Gastroesophageal sphincter (tissue), 4 donors: ENCODE results near the gene ADAMTSL2. TPM values are rescaled to one million over a fixed set of nuclear protein-coding genes. Genes with fewer than 3 reads are reported as not detected.

ENCODE experiments used
- ATAC-seq: fragments of 150-250 bp; one replicate; pipeline ENCODE4 v1.9.1; 2016; ENCODE audit warnings: mild to moderate bottlenecking, moderate library complexity
- H3K27ac ChIP-seq, 4 donors: fragments of 200-600 bp; sonication (generic) in 3 of 4; 1 replicate in 3 of 4; 2 replicates in 1 of 4; pipeline ENCODE4 v1.5.1; 2016 to 2019
- H3K27me3 ChIP-seq: fragments of 200-600 bp; sonication (generic); one replicate; pipeline ENCODE4 v1.5.1; 2019
- H3K36me3 ChIP-seq, 2 donors: fragments of 200-600 bp; sonication (generic); one replicate each; pipeline ENCODE4 v1.5.1; 2019; ENCODE audit warnings: control low read depth in 1 of 2
- H3K4me1 ChIP-seq, 3 donors: fragments of 200-600 bp; sonication (generic); 1 replicate in 2 of 3; 2 replicates in 1 of 3; pipeline ENCODE4 v1.5.1; 2016 to 2019; ENCODE audit warnings: control low read depth in 2 of 3
- H3K4me3 ChIP-seq, 2 donors: fragments of 200-600 bp; sonication (generic); one replicate each; pipeline ENCODE4 v1.5.1; 2019; ENCODE audit warnings: mild to moderate bottlenecking in 1 of 2, moderate library complexity in 1 of 2
- H3K9me3 ChIP-seq, 3 donors: fragments of 200-600 bp; sonication (generic); one replicate each; pipeline ENCODE4 v1.5.1; 2017 to 2019; ENCODE audit warnings: control low read depth in 2 of 3
- EP300 ChIP-seq: sonication (generic); formaldehyde crosslinking; IDR thresholded peaks from one replicate; pipeline ENCODE4 v1.6.1; 2017; ENCODE audit warnings: antibody characterized with exemption, mild to moderate bottlenecking
- POLR2A ChIP-seq, 2 donors: fragments of 450-650 bp; IDR thresholded peaks; one replicate each; pipeline ENCODE4 v1.6.1; 2017; ENCODE audit warnings: antibody characterized with exemption in 2 of 2, mild to moderate bottlenecking in 2 of 2, moderate library complexity in 1 of 2
- POLR2AphosphoS5 ChIP-seq: sonication (generic); formaldehyde crosslinking; IDR thresholded peaks from one replicate; pipeline ENCODE4 v1.6.1; 2017; ENCODE audit warnings: antibody characterized with exemption
- WGBS, 2 donors: methylation state at CpG; one replicate each; pipeline ENCODE4 v1.1.5; 2018; ENCODE audit warnings: low coverage in 1 of 2; 5-methylcytosine and 5-hydroxymethylcytosine counted together
- total RNA-seq, 4 donors: library from RNA; depleted of rRNA; stranded (reverse); fragments of >200 nt; gene quantifications; one replicate each; pipeline ENCODE4 v1.1.0, GENCODE V29; 2016
- TF ChIP-seq, protein P1 (sequence below), 4 experiments: fragments of 200-600 bp in 2 of 4; fragments of 450-650 bp in 2 of 4; sonication (generic) in 1 of 4; IDR thresholded peaks; one replicate each; pipeline ENCODE4 v1.5.1; 2017 to 2019; ENCODE audit warnings: antibody characterized with exemption in 4 of 4, mild to moderate bottlenecking in 2 of 4, moderate library complexity in 2 of 4

The ADAMTSL2 gene
- total RNA-seq, 4 donors from 2014 or later = 2.0 to 5.8 (median 3.1) TPM

DNA sequence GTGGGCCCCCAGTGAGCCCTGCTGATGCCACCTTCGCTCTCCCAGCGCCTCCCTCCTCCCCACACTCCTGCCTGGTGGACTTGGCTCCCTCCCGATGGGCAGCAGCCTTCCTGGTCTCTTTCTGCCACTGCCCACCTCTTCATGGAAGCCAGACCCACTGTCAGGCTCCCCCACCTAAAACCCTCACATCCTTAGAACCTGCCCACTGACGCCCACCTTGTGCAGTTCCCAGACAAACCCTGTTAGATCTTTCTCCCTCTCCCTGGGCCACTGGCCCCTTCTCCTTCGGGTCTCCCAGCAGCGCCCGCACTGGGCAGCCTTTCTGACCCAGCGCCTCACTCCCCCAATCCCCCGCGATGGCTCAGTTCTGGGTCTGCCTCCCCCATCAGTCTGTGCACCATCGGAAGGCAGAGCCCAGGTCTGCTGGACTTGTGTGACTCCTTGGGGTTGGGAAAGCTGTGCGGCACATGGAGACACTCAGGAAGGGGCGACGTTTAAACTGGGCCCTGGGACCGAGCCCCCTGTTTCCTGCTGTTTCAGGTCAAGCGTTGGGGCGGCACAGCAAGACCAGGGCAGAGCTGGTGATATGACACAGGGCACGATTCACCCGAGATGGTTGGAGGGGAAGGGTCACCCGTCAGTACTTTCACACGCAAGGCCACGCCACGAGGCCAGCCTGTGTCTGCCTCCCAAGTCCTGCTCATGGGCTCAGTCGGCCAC, 27.1 kb upstream of the ADAMTSL2 start:
- Histone ChIP-seq H3K4me3 (no peak overlapping the region), H3K27ac (peak overlapping the region in 3 of 4 donors; percentile 31 to 60 (median 44)), H3K27me3 (peaks cover 30% of the 10 kb centered on the region), H3K9me3 (peaks cover 0 to 2% (median 0%) of the 10 kb centered on the region in 3 donors), H3K4me1 (peaks cover 0 to 37% (median 24%) of the 10 kb centered on the region in 3 donors), H3K36me3 (no peaks in the 10 kb centered on the region)
- WGBS, 2 donors = 83 to 92% methylated on average over 2 to 12 of the region's 24 CpGs
- no peak for ATAC-seq
- TF ChIP-seq POLR2A (IDR thresholded peaks at IDR 0.05) = no peak
- TF ChIP-seq, protein P1, sequence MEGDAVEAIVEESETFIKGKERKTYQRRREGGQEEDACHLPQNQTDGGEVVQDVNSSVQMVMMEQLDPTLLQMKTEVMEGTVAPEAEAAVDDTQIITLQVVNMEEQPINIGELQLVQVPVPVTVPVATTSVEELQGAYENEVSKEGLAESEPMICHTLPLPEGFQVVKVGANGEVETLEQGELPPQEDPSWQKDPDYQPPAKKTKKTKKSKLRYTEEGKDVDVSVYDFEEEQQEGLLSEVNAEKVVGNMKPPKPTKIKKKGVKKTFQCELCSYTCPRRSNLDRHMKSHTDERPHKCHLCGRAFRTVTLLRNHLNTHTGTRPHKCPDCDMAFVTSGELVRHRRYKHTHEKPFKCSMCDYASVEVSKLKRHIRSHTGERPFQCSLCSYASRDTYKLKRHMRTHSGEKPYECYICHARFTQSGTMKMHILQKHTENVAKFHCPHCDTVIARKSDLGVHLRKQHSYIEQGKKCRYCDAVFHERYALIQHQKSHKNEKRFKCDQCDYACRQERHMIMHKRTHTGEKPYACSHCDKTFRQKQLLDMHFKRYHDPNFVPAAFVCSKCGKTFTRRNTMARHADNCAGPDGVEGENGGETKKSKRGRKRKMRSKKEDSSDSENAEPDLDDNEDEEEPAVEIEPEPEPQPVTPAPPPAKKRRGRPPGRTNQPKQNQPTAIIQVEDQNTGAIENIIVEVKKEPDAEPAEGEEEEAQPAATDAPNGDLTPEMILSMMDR (IDR thresholded peaks at IDR 0.05) = no peak
- no peak for TF ChIP-seq POLR2AphosphoS5
- no peak for TF ChIP-seq EP300

DNA sequence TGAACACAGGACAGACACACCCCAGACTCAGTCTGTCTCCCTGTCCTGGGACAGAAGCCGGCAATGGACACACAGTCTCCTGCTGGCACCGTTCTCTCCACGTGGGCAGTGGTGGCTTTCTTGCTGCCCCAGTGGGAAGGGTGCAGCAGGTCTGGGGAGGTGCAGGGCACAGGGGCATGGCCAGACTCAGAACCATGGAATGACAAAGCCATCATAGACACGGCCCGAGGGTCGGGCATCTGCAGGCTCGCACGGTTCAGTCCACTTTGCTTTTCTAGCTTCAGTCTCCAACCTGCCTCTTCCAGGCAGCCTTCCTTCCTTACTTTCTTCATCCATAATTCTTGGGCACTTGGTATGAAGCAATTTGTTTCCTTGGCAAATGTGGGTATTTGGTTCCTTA, 26.5 kb upstream of the ADAMTSL2 start:
- Histone ChIP-seq H3K9me3 (no peaks in the 10 kb centered on the region), H3K4me1 (peaks cover 0 to 37% (median 24%) of the 10 kb centered on the region in 3 donors), H3K27me3 (peaks cover 30% of the 10 kb centered on the region), H3K4me3 (no peak overlapping the region), H3K27ac (peak overlapping the region in 1 of 4 donors; percentile 60), H3K36me3 (no peaks in the 10 kb centered on the region)
- 87 to 100% methylated on average over 2 to 7 of the region's 8 CpGs for WGBS, 2 donors
- ATAC-seq = no peak
- no peak for TF ChIP-seq POLR2A (IDR thresholded peaks at IDR 0.05)
- no peak for TF ChIP-seq POLR2AphosphoS5
- no peak for TF ChIP-seq EP300
- TF ChIP-seq, protein P1 (IDR thresholded peaks at IDR 0.05) = no peak

DNA sequence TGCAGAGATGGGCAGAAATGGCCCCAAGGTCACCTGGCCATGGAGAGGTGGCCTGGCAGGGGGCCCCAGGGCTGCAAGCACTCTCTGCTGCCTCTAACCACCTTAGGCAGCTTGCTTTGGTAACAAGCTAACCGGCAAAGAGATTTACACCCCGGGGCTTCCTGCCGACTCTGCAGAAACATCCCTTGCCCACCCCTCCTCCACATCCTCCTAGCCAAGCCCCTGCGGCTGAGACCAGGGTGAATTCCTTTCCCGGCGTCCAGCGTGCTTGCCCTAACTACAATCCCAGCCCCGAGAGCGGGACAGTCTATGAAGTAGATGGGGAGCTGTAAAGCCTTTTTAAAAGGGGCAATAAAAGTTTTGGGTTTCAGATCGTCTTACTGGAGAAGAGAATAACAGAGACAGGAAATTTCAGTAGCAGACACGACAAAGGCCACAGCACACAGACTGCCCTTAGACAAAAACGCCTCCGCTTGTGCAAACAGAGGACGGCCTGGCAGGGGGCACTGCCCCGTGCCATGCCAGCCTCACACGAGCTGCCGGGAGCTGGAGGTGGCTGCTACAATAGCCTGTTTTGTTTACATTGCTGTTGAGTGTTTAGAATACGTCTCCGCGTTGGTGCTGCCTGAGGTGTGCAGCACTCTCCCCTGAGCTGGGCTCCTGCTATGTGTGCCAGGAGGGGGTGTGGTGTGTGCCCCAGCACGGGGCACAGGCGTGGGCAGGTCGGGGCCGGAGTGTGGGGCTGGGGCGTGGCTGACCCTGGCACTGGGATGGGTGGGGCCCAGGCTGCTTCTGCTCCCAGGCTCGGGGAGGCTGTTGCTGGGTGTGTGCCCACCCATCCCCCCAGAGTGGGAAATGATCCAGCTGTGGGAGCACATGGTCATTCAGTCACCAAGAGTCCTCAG, 25.1 kb upstream of the ADAMTSL2 start:
- Histone ChIP-seq H3K9me3 (no peaks in the 10 kb centered on the region), H3K4me1 (peaks cover 0 to 47% (median 27%) of the 10 kb centered on the region in 3 donors), H3K27ac (no peak overlapping the region), H3K36me3 (no peaks in the 10 kb centered on the region), H3K27me3 (peaks cover 31% of the 10 kb centered on the region), H3K4me3 (no peak overlapping the region)
- WGBS, 2 donors = 0 to 6% methylated on average over 2 to 8 of the region's 26 CpGs
- TF ChIP-seq, protein P1 (IDR thresholded peaks at IDR 0.05) = no peak
- TF ChIP-seq POLR2AphosphoS5 (no peak), POLR2A (IDR thresholded peaks at IDR 0.05) (no peak), EP300 (no peak)
- no peak for ATAC-seq

DNA sequence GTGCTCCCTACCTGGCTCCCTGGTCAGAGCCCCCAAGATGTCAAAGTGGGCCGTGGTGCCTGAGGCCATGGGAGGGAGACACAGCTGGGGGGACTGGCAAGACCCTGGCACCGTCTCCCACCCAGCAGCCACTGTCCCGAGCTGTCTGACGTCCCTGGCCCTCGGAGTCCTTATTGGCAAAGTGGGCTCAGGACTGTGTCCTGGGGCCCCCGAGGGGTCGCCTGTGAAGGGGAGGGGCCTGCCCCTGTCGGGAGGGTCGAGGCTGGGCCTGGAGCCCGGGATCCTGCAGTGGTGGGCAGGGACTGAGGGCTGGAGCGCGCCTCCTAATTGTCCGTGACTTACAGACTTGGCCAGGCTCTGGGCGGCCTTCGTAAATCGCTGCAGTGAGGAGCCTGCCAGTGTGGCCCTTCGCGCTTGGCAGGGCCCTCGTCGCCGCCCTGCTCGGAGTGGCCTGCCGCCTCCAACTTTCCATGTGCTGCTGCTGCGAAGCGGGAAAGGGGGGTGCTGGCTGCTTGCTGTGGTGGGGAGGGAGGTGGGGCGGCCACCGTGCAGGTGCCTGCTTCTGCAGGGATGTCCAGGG, 23.5 kb upstream of the ADAMTSL2 start:
- H3K36me3 ChIP-seq = no peaks in the 10 kb centered on the region
- peaks cover 41% of the 10 kb centered on the region for H3K27me3 ChIP-seq

More for the DNA sequence above, 23.5 kb upstream of the ADAMTSL2 start:
- no peak for ATAC-seq
- WGBS, 2 donors = 93% methylated on average over 12 of the region's 27 CpGs; no CpG with 5 or more reads in 1 of the 2 donors
- Histone ChIP-seq H3K27ac (no peak overlapping the region), H3K4me3 (no peak overlapping the region), H3K4me1 (peaks cover 0 to 47% (median 24%) of the 10 kb centered on the region in 3 donors), H3K9me3 (no peaks in the 10 kb centered on the region)
- TF ChIP-seq POLR2AphosphoS5 (no peak), POLR2A (IDR thresholded peaks at IDR 0.05) (no peak), EP300 (no peak)
- TF ChIP-seq, protein P1 (IDR thresholded peaks at IDR 0.05) = no peak
